Upper lobe of right lung (tissue), 1 donor: Measurements from ENCODE around the gene FTCDNL1. TPM values are rescaled to one million over a fixed set of nuclear protein-coding genes. Genes with fewer than 3 reads are reported as not detected.

Experiments used
- ATAC-seq: fragments of 200-7000 bp; cut with Tn5 transposase; one replicate; pipeline ENCODE4 v1.9.1; 2020; ENCODE audit warnings: mild to moderate bottlenecking, moderate library complexity
- DNase-seq: peaks from one replicate; pipeline ENCODE4 v3.0.0-alpha.2; 2020
- H3K27ac ChIP-seq: fragments of 200-600 bp; one replicate; pipeline ENCODE4 v1.8.0; 2022
- H3K27me3 ChIP-seq: fragments of 200-600 bp; one replicate; pipeline ENCODE4 v1.8.0; 2022; ENCODE audit warnings: mild to moderate bottlenecking
- H3K36me3 ChIP-seq: fragments of 200-600 bp; one replicate; pipeline ENCODE4 v1.8.0; 2022
- H3K4me1 ChIP-seq: fragments of 200-600 bp; one replicate; pipeline ENCODE4 v1.8.0; 2022
- H3K4me3 ChIP-seq: fragments of 200-600 bp; one replicate; pipeline ENCODE4 v1.8.0; 2022; ENCODE audit warnings: mild to moderate bottlenecking
- H3K9me3 ChIP-seq: fragments of 200-600 bp; one replicate; pipeline ENCODE4 v1.8.0; 2022
- intact Hi-C: fragments of 100-400 bp; cut with DNase I; formaldehyde crosslinking; loops from one replicate; pipeline ENCODE4 v1.11.0; 2022
- total RNA-seq: library from RNA; stranded (reverse); fragmentation: NEBNext Ultra II Directional; extraction: Animal tissue kit (Norgen Biotek cat#: 25700); gene quantifications from one replicate; pipeline ENCODE4 v1.2.1, GENCODE V29; 2021
- TF ChIP-seq, protein P1 (sequence below): fragments of 200-600 bp; IDR thresholded peaks from one replicate; pipeline ENCODE4 v1.8.0; 2022; ENCODE audit warnings: antibody characterized with exemption
- donor health status: DM: no; HTN: yes; CAD: no; lungs with severe emphysema.

The FTCDNL1 gene
- total RNA-seq, 1 donor from 2014 or later = 2.1 TPM

DNA sequence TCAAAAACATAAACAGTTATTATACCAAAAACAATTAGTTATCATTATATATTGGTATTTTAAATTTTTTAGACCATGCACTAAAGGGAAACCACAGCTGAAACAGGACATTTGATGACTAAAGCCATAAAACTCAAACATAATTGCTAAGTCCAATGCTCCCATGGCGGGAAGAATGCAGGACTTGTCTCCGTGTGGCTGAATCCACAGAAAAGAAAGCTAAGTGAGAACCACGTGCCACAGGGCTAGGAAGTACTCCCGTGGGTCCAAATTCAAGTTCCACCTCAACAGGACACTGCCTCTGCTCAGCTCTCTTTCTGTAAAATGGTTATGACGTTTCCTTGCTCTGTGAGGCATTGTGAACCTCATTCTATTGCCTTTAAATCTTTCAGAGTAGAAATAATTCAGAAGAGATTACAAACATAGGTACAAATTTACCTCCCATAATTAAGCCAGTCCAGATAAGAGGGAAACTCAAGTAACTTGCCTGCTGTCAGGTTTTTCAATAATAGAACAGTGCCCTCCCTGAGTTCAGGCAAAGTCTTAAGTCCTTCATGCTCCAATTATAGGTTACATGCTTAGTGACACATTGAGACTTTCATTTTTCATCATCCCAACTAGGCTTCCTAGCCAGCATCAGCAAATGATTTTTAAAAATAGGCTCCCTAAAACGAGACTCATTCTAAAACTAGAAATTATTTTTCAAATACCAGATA lies 36.7 kb downstream of the FTCDNL1 start:
- H3K4me3 ChIP-seq = no peak overlapping the region
- DNase-seq (no peak), ATAC-seq (no peak)
- TF ChIP-seq, protein P1, sequence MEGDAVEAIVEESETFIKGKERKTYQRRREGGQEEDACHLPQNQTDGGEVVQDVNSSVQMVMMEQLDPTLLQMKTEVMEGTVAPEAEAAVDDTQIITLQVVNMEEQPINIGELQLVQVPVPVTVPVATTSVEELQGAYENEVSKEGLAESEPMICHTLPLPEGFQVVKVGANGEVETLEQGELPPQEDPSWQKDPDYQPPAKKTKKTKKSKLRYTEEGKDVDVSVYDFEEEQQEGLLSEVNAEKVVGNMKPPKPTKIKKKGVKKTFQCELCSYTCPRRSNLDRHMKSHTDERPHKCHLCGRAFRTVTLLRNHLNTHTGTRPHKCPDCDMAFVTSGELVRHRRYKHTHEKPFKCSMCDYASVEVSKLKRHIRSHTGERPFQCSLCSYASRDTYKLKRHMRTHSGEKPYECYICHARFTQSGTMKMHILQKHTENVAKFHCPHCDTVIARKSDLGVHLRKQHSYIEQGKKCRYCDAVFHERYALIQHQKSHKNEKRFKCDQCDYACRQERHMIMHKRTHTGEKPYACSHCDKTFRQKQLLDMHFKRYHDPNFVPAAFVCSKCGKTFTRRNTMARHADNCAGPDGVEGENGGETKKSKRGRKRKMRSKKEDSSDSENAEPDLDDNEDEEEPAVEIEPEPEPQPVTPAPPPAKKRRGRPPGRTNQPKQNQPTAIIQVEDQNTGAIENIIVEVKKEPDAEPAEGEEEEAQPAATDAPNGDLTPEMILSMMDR = no peak
- no peaks in the 10 kb centered on the region for H3K36me3 ChIP-seq
- H3K4me1 ChIP-seq = no peaks in the 10 kb centered on the region
- H3K27me3 ChIP-seq = no peaks in the 10 kb centered on the region
- no peaks in the 10 kb centered on the region for H3K9me3 ChIP-seq
- intact Hi-C loops = no loop called here
- no peak overlapping the region for H3K27ac ChIP-seq

DNA sequence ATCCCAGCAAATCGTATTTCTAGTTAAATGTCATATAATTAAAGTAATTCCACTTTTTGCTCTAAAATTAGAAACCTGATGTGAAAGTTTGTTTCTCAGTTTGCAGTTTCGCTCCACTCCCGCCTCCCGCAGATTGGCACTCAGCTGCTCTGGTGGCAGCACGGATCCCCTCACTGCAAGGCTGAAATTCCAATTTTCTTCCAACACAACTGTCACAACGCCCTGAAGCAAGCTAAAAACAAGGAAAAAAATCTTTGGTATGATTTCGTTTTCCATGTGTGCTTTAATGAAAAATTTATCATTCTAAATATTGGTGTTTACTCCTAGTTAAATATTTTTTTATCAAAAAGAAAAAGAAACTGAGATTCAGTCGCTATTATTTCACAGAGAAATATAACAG lies 38.5 kb downstream of the FTCDNL1 start:
- Histone ChIP-seq H3K9me3 (no peaks in the 10 kb centered on the region), H3K4me3 (no peak overlapping the region), H3K4me1 (no peaks in the 10 kb centered on the region), H3K27ac (no peak overlapping the region), H3K36me3 (no peaks in the 10 kb centered on the region), H3K27me3 (no peaks in the 10 kb centered on the region)
- DNase-seq (no peak), ATAC-seq (no peak)
- TF ChIP-seq, protein P1 = no peak
- intact Hi-C loops = no loop called here

DNA sequence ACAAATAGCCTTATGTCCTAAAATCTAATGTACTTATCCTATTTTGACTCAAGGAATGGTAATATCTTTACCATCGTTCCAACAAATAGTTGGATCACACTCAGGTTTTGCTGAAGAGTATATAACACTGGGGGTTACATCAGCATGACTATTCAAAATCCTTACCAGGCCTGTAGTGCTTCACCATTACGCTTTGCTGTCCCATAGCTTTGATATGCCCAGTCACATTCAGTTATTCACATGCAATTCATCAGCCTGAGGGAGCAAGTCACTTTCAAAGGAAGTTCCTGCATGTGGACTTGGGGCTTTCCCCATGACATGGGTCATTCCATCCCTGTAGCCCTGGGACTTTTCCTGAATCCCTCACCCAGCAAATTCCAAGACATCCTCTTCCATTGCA lies 39.6 kb downstream of the FTCDNL1 start:
- Histone ChIP-seq H3K4me3 (no peak overlapping the region), H3K36me3 (no peaks in the 10 kb centered on the region), H3K9me3 (no peaks in the 10 kb centered on the region), H3K27me3 (no peaks in the 10 kb centered on the region), H3K4me1 (no peaks in the 10 kb centered on the region), H3K27ac (no peak overlapping the region)
- intact Hi-C loops = no loop called here
- TF ChIP-seq, protein P1 = no peak
- no peak for DNase-seq
- ATAC-seq = no peak

DNA sequence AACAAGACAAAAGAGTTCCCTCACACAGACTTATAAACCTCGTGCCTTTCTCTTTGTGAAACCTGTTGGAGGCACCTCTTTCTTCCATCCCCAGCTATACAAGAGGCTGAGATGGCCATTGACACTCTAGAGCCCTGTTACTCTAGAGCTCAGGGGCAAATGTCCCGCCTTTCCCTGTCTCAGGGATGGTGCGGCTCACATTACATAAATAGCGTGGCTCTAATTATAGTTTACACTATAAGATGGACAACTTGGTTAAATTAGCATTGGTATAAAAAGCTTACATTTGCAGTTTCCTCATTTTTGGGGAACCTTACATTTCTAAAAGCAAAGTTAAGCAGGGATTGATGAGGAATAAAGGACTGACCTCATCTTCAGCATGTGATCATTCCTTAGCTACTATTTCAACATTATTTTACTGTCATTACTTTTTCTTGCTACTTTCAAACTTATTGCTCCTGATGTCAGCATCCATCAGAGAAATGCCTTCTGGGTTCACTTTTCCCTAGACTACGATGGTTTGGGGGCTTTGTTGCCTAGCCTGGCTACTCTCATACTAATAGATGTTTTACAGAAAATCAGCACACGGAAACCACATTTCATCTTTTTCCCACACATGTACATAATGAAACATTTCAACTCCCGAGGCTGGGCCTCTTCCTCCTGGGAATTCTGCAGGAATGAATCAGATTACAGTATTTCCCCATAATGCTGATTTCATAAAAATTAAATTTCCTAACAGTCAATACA lies 40.4 kb downstream of the FTCDNL1 start:
- DNase-seq (no peak), ATAC-seq (no peak)
- no peaks in the 10 kb centered on the region for H3K4me1 ChIP-seq
- intact Hi-C loops = no loop called here
- no peaks in the 10 kb centered on the region for H3K9me3 ChIP-seq
- no peaks in the 10 kb centered on the region for H3K27me3 ChIP-seq
- H3K4me3 ChIP-seq = no peak overlapping the region
- TF ChIP-seq, protein P1 = no peak
- no peak overlapping the region for H3K27ac ChIP-seq
- no peaks in the 10 kb centered on the region for H3K36me3 ChIP-seq

DNA sequence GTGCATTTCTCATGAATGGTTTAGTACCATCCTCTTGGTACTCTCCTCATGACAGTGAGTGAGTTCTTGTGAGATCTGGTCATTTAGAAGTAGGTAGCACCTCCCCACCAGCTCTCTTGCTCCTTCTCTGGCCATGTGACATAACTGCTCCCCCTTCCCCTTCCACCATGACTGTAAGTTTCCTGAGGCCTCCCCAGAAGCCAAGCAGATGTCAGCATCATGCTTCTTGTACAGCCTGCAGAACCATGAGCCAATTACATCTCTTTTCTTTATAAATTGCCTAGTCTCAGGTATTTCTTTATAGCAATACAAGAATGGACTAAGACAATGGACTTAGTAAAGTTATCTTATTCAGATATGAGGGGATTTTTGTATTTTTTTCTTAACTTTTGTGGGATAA lies 43.0 kb downstream of the FTCDNL1 start:
- intact Hi-C loops = no loop called here
- DNase-seq = no peak

More for the DNA sequence above, 43.0 kb downstream of the FTCDNL1 start:
- no peak overlapping the region for H3K27ac ChIP-seq
- TF ChIP-seq, protein P1 = no peak
- ATAC-seq = no peak
- H3K27me3 ChIP-seq = no peaks in the 10 kb centered on the region
- H3K9me3 ChIP-seq = no peaks in the 10 kb centered on the region
- H3K4me3 ChIP-seq = no peak overlapping the region
- H3K4me1 ChIP-seq = no peaks in the 10 kb centered on the region
- no peaks in the 10 kb centered on the region for H3K36me3 ChIP-seq
